ENCODE measurements around the gene HHIP. TPM values are rescaled to one million over a fixed set of nuclear protein-coding genes. Genes with fewer than 3 reads are reported as not detected.

The HHIP gene
- total and polyA plus RNA-seq, 2 of the 13 experiments (the other 11 are each of a cell fraction or from before 2014, with no cell fraction given) = not detected

DNA sequence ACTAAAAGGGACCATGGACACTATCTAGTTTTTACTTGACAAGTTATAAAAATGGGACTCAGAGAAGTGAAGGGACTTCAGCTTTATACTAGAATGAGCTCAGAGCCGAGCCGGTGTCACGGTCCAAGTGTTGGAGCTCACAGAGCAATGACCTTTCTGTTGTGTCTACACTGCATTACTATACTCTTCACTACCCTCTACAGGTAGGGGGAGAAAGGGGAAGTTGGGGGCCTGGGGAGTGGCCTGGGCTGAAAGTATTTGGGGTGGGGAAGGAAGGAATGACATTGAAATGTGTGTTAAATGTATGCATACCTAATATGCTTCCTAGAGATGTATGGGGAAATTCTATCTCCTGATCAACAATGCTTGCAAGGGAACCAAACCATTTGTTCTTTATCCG is 48.8 kb upstream of the HHIP start:
- no peaks in the 10 kb centered on the region for H4K20me1 ChIP-seq (ENCODE audit: insufficient read depth, low read length)
- no peaks in the 10 kb centered on the region for H3K79me2 ChIP-seq (ENCODE audit: insufficient read depth, low read length)
- TF ChIP-seq THYN1 (CRISPR knock-in tag; IDR thresholded peaks at IDR 0.05; ENCODE audit: borderline replicate concordance, low read depth) (no peak), ZNF20 (CRISPR knock-in tag; IDR thresholded peaks at IDR 0.05) (no peak), RFX1 (IDR thresholded peaks at IDR 0.05) (no peak), RBAK (CRISPR knock-in tag; IDR thresholded peaks at IDR 0.05) (no peak), ZNF549 (CRISPR knock-in tag; IDR thresholded peaks at IDR 0.05) (no peak), TBP (CRISPR knock-in tag; IDR thresholded peaks at IDR 0.05) (no peak), STAG1 (CRISPR knock-in tag; IDR thresholded peaks at IDR 0.05) (no peak), ZBTB8A (CRISPR knock-in tag; IDR thresholded peaks at IDR 0.05; ENCODE audit: borderline replicate concordance, low read depth) (no peak), ZNF776 (CRISPR knock-in tag; IDR thresholded peaks at IDR 0.05) (no peak), MTF1 (CRISPR knock-in tag; IDR thresholded peaks at IDR 0.05) (no peak), KAT8 (CRISPR knock-in tag; IDR thresholded peaks at IDR 0.05) (no peak), ZNF496 (CRISPR knock-in tag; IDR thresholded peaks at IDR 0.05; ENCODE audit: insufficient replicate concordance) (no peak), ONECUT2 (CRISPR knock-in tag; IDR thresholded peaks at IDR 0.05) (no peak), ZMYM4 (CRISPR knock-in tag; IDR thresholded peaks at IDR 0.05) (no peak), HNRNPLL (IDR thresholded peaks at IDR 0.05; ENCODE audit: low read depth, low read length, poor library complexity, severe bottlenecking) (no peak), ZNF329 (CRISPR knock-in tag; IDR thresholded peaks at IDR 0.05; ENCODE audit: low read depth) (no peak)
- TF ChIP-seq, protein P1, sequence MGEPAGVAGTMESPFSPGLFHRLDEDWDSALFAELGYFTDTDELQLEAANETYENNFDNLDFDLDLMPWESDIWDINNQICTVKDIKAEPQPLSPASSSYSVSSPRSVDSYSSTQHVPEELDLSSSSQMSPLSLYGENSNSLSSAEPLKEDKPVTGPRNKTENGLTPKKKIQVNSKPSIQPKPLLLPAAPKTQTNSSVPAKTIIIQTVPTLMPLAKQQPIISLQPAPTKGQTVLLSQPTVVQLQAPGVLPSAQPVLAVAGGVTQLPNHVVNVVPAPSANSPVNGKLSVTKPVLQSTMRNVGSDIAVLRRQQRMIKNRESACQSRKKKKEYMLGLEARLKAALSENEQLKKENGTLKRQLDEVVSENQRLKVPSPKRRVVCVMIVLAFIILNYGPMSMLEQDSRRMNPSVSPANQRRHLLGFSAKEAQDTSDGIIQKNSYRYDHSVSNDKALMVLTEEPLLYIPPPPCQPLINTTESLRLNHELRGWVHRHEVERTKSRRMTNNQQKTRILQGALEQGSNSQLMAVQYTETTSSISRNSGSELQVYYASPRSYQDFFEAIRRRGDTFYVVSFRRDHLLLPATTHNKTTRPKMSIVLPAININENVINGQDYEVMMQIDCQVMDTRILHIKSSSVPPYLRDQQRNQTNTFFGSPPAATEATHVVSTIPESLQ (CRISPR knock-in tag; conservative IDR thresholded peaks at IDR 0.05) = no peak
- TF ChIP-seq, protein P2, sequence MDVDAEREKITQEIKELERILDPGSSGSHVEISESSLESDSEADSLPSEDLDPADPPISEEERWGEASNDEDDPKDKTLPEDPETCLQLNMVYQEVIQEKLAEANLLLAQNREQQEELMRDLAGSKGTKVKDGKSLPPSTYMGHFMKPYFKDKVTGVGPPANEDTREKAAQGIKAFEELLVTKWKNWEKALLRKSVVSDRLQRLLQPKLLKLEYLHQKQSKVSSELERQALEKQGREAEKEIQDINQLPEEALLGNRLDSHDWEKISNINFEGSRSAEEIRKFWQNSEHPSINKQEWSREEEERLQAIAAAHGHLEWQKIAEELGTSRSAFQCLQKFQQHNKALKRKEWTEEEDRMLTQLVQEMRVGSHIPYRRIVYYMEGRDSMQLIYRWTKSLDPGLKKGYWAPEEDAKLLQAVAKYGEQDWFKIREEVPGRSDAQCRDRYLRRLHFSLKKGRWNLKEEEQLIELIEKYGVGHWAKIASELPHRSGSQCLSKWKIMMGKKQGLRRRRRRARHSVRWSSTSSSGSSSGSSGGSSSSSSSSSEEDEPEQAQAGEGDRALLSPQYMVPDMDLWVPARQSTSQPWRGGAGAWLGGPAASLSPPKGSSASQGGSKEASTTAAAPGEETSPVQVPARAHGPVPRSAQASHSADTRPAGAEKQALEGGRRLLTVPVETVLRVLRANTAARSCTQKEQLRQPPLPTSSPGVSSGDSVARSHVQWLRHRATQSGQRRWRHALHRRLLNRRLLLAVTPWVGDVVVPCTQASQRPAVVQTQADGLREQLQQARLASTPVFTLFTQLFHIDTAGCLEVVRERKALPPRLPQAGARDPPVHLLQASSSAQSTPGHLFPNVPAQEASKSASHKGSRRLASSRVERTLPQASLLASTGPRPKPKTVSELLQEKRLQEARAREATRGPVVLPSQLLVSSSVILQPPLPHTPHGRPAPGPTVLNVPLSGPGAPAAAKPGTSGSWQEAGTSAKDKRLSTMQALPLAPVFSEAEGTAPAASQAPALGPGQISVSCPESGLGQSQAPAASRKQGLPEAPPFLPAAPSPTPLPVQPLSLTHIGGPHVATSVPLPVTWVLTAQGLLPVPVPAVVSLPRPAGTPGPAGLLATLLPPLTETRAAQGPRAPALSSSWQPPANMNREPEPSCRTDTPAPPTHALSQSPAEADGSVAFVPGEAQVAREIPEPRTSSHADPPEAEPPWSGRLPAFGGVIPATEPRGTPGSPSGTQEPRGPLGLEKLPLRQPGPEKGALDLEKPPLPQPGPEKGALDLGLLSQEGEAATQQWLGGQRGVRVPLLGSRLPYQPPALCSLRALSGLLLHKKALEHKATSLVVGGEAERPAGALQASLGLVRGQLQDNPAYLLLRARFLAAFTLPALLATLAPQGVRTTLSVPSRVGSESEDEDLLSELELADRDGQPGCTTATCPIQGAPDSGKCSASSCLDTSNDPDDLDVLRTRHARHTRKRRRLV (CRISPR knock-in tag; IDR thresholded peaks at IDR 0.05) = no peak
- TF ChIP-seq, protein P3, sequence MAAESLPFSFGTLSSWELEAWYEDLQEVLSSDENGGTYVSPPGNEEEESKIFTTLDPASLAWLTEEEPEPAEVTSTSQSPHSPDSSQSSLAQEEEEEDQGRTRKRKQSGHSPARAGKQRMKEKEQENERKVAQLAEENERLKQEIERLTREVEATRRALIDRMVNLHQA (CRISPR knock-in tag; IDR thresholded peaks at IDR 0.05) = no peak
- DNase-seq (ENCODE audit: low spot score) (no peak), ATAC-seq (no peak), FAIRE-seq (no peak)
- no peak overlapping the region for H3K4me2 ChIP-seq (ENCODE audit: low read depth, low read length)
- no TSS peak for BruUV-seq (replicated peaks)
- H3K27me3 ChIP-seq (ENCODE audit: control insufficient read depth in 1 of 2, insufficient read depth in 2 of 2, low read length in 2 of 2) = no peaks in the 10 kb centered on the region
- H3K9ac ChIP-seq (ENCODE audit: insufficient read depth, low read depth, low read length) = no peak overlapping the region
- POLR2A ChIA-PET = no interaction called here
- intact Hi-C loops (cut with micrococcal nuclease; ENCODE audit: unreplicated experiment) (no loop called here), in situ Hi-C loops (cut with HindIII; ENCODE audit: extremely low pct_ligation_motif_present, low pct_unique_long_range_greater_than_20kb) (no loop called here)
- no peak overlapping the region for H3K27ac ChIP-seq (ENCODE audit: extremely low read length, insufficient read depth, low read length)
- no peak overlapping the region for H3K4me3 ChIP-seq (replicated peaks in 1 of 3; ENCODE audit: insufficient read depth in 1 of 3, low read depth in 2 of 3, low read length in 3 of 3)
- CTCF ChIA-PET (ENCODE audit: low intra/inter-chr PET ratio, low total read pairs) = no interaction called here
- 3% methylated on average over 4 of the region's 4 CpGs for WGBS (ENCODE audit: low lambda C conversion rate)
- no peaks in the 10 kb centered on the region for H3K9me3 ChIP-seq (ENCODE audit: low read length)
- no peaks in the 10 kb centered on the region for H3K4me1 ChIP-seq (ENCODE audit: insufficient read depth, low read length)
- H2AFZ ChIP-seq (ENCODE audit: low read length) = no peak overlapping the region
- no peaks in the 10 kb centered on the region for H3K36me3 ChIP-seq (replicated peaks in 1 of 2; ENCODE audit: control insufficient read depth in 1 of 2, insufficient read depth in 2 of 2, low read length in 2 of 2)

Measured in HepG2 (cell line).